Activated naive CD4-positive, alpha-beta T cell treated with anti-CD3 and anti-CD28 coated beads for 36 hours (primary cell): ENCODE data around the gene MYO10. TPM values are rescaled to one million over a fixed set of nuclear protein-coding genes. Genes with fewer than 3 reads are reported as not detected.

ENCODE experiments used
- CTCF ChIA-PET: fragments of 350-600 bp; sonication (Branson Sonifier 250); formaldehyde crosslinking; loops from one replicate; lab custom pipeline; 2021; ENCODE audit warnings: antibody characterized with exemption; lab: Charles Lee
- DNase-seq: peaks from one replicate; pipeline ENCODE4 v3.0.0-alpha.2; 2020
- H3K27ac Mint-ChIP-seq: one replicate; pipeline ENCODE4 v1.8.0; 2021; ENCODE audit warnings: mild to moderate bottlenecking, mixed read lengths
- H3K27me3 Mint-ChIP-seq: one replicate; pipeline ENCODE4 v1.8.0; 2021; ENCODE audit warnings: low read depth, mixed read lengths
- H3K36me3 Mint-ChIP-seq: one replicate; pipeline ENCODE4 v1.8.0; 2021; ENCODE audit warnings: low read depth, mixed read lengths
- H3K4me1 Mint-ChIP-seq: one replicate; pipeline ENCODE4 v1.8.0; 2021; ENCODE audit warnings: low read depth, mixed read lengths
- H3K4me3 Mint-ChIP-seq: one replicate; pipeline ENCODE4 v1.8.0; 2021; ENCODE audit warnings: mild to moderate bottlenecking, moderate library complexity, mixed read lengths
- H3K9me3 Mint-ChIP-seq: one replicate; pipeline ENCODE4 v1.8.0; 2021; ENCODE audit warnings: mixed read lengths
- intact Hi-C: fragments of 100-400 bp; cut with micrococcal nuclease; formaldehyde crosslinking; loops from one replicate; pipeline ENCODE4 v1.15.1; 2023
- total RNA-seq, 2 experiments: library from RNA; stranded (reverse); gene quantifications; one replicate each; pipeline ENCODE4 v1.2.3, GENCODE V29; 2021

MYO10 gene
- total RNA-seq, 2 experiments from 2014 or later: 0.05 to 0.27 TPM

- no peaks in the 10 kb centered on the region for H3K27me3 Mint-ChIP-seq
- H3K9me3 Mint-ChIP-seq: peaks cover 6% of the 10 kb centered on the region
- H3K4me1 Mint-ChIP-seq: peaks cover 42% of the 10 kb centered on the region
- intact Hi-C loops: loop anchor here (2.0 to 5.0 kb wide), 4 partner anchors 41 to 1745 kb away; partner anchors contain the start of genes ANKH and MYO10
- DNase-seq: peak; percentile 30
- H3K4me3 Mint-ChIP-seq: peak overlapping the region; percentile 97
- H3K27ac Mint-ChIP-seq: peak overlapping the region; percentile 81
- H3K36me3 Mint-ChIP-seq: peaks cover 17% of the 10 kb centered on the region
- CTCF ChIA-PET: interaction anchor here (0.7 to 1.9 kb wide), 4 partner anchors 10 to 239 kb away, joined by 3 to 6 read pairs (median 4); no protein-coding TSS in a partner anchor
Measured at GRCh38 chr5:16615741-16616535, 320.1 kb downstream of the MYO10 start.

GRCh38 chr5:16612007-16612406 lies 324.1 kb downstream of the MYO10 start:
- peaks cover 7% of the 10 kb centered on the region for H3K9me3 Mint-ChIP-seq
- no peak overlapping the region for H3K4me3 Mint-ChIP-seq
- H3K36me3 Mint-ChIP-seq: peaks cover 24% of the 10 kb centered on the region
- no peak overlapping the region for H3K27ac Mint-ChIP-seq
- CTCF ChIA-PET: interaction anchor here (1.1 kb wide), 1 partner anchor 17 kb away, joined by 5 read pairs; no protein-coding TSS in a partner anchor
- no peaks in the 10 kb centered on the region for H3K27me3 Mint-ChIP-seq
- H3K4me1 Mint-ChIP-seq: peaks cover 52% of the 10 kb centered on the region
- DNase-seq: no peak
- intact Hi-C loops: loop anchor here (2.0 kb wide), 1 partner anchor 15 kb away; no protein-coding TSS in a partner anchor
